HCT116 (cell line): ENCODE measurements around the gene ARVCF. TPM values are rescaled to one million over a fixed set of nuclear protein-coding genes. Genes with fewer than 3 reads are reported as not detected.

Source experiments
- ATAC-seq: fragments of 200-7000 bp; cut with Tn5 transposase; 2 replicates; pipeline ENCODE4 v1.9.1; 2020; ENCODE audit warnings: mild to moderate bottlenecking, moderate library complexity
- BruUV-seq: library from RNA; stranded (reverse); fragments of 400-500 nt; replicated peaks from 2 replicates; lab custom pipeline; 2021; lab: Mats Ljungman, UMichigan
- CTCF ChIA-PET: fragments of 300-600 bp; sonication (Branson Sonifier 250); formaldehyde crosslinking; loops from one replicate; lab custom pipeline; 2021; ENCODE audit warnings: antibody characterized with exemption; lab: Charles Lee
- POLR2A ChIA-PET: fragments of 300-600, 350-600 bp; sonication (Branson Sonifier 250); formaldehyde crosslinking; loops from one replicate; lab custom pipeline; 2021; ENCODE audit warnings: antibody characterized with exemption; lab: Charles Lee
- RAD21 ChIA-PET, 2 experiments: fragments of 300-600 bp; sonication (Branson Sonifier 250); formaldehyde crosslinking; loops; one replicate each; lab custom pipeline; 2023; ENCODE audit warnings: low total read pairs in 2 of 2; ENCODE audit not compliant: uncharacterized antibody in 2 of 2, unreplicated experiment in 2 of 2, low non-redundant PET in 1 of 2; lab: Charles Lee
- DNase-seq: peaks from one replicate; pipeline ENCODE4 v3.0.0-alpha.2; 2010; ENCODE audit warnings: low read depth, low spot score
- H2AFZ ChIP-seq: fragments of 200-600 bp; shearing (Covaris generic), sonication (generic); 2 replicates; pipeline ENCODE4 v1.6.1; 2017; ENCODE audit warnings: low read depth, mixed run types, mixed read lengths, antibody characterized with exemption, low read length; ENCODE audit not compliant: poor library complexity, severe bottlenecking
- H3K27ac ChIP-seq: 2 replicates; pipeline ENCODE4 v1.5.1; 2012; ENCODE audit warnings: low read depth, low read length
- H3K27me3 ChIP-seq: fragments of 200-600 bp; sonication (generic); 2 replicates; pipeline ENCODE4 v1.6.1; 2016; ENCODE audit warnings: mixed run types, low read length, mixed read lengths; ENCODE audit not compliant: insufficient read depth
- H3K36me3 ChIP-seq, 2 experiments: fragments of 200-500 bp in 1 of 2; fragments of 200-600 bp in 1 of 2; sonication (Bioruptor generic) in 1 of 2; sonication (generic) in 1 of 2; 2 replicates each; pipeline versions ENCODE4 v1.5.1 to v1.6.1; 2014 to 2016; ENCODE audit warnings: low read length in 2 of 2, inconsistent platforms in 1 of 2, mixed read lengths in 1 of 2, mixed run types in 1 of 2; ENCODE audit not compliant: insufficient read depth in 2 of 2, control insufficient read depth in 1 of 2
- H3K4me1 ChIP-seq, 2 experiments: fragments of 200-600 bp in 1 of 2; sonication (generic) in 1 of 2; 2 replicates each; pipeline versions ENCODE4 v1.5.1 to v1.6.1; 2012 to 2017; ENCODE audit warnings: low read length in 2 of 2, inconsistent platforms in 1 of 2, mild to moderate bottlenecking in 1 of 2, mixed read lengths in 1 of 2, mixed run types in 1 of 2, moderate library complexity in 1 of 2; ENCODE audit not compliant: insufficient read depth in 2 of 2, control insufficient read depth in 1 of 2
- H3K4me2 ChIP-seq: fragments of 200-600 bp; sonication (generic); 2 replicates; pipeline ENCODE4 v1.6.1; 2017; ENCODE audit warnings: mixed run types, low read length, mixed read lengths
- H3K4me3 ChIP-seq, 2 experiments: fragments of 200-600 bp in 1 of 2; sonication (generic) in 1 of 2; replicated peaks in 1 of 2; 2 replicates each; pipeline ENCODE4 v1.5.1; 2011 to 2016; ENCODE audit warnings: low read length in 2 of 2, control low read depth in 1 of 2, low read depth in 1 of 2, mild to moderate bottlenecking in 1 of 2, mixed read lengths in 1 of 2, mixed run types in 1 of 2
- H3K79me2 ChIP-seq: fragments of 200-600 bp; sonication (generic); 2 replicates; pipeline ENCODE4 v1.6.1; 2017; ENCODE audit warnings: mild to moderate bottlenecking, mixed run types, low read length, moderate library complexity, mixed read lengths; ENCODE audit not compliant: insufficient read depth
- H3K9ac ChIP-seq: fragments of 200-600 bp; sonication (generic); 2 replicates; pipeline ENCODE4 v1.6.1; 2016; ENCODE audit warnings: low read length, mixed read lengths
- H3K9me2 ChIP-seq: fragments of 200-600 bp; sonication (generic), shearing (Covaris generic); 2 replicates; pipeline ENCODE4 v1.6.1; 2017; ENCODE audit warnings: mixed run types, mild to moderate bottlenecking, moderate library complexity; ENCODE audit not compliant: insufficient read depth
- H3K9me3 ChIP-seq, 2 experiments: fragments of 200-500 bp in 1 of 2; fragments of 200-600 bp in 1 of 2; sonication (Bioruptor generic) in 1 of 2; sonication (generic) in 1 of 2; 2 replicates each; pipeline ENCODE4 v1.6.1; 2014 to 2017; ENCODE audit warnings: low read length in 2 of 2, mixed read lengths in 2 of 2, inconsistent platforms in 1 of 2, low read depth in 1 of 2, mild to moderate bottlenecking in 1 of 2, mixed run types in 1 of 2, moderate library complexity in 1 of 2; ENCODE audit not compliant: control insufficient read depth in 1 of 2, insufficient read depth in 1 of 2
- H4K20me1 ChIP-seq: fragments of 200-600 bp; sonication (generic), shearing (Covaris generic); 2 replicates; pipeline ENCODE4 v1.6.1; 2017; ENCODE audit warnings: mixed run types, mild to moderate bottlenecking, moderate library complexity; ENCODE audit not compliant: insufficient read depth
- CBX3 ChIP-seq: IDR thresholded peaks from 2 replicates; pipeline ENCODE4 v1.6.1; 2012; ENCODE audit warnings: low read depth
- EGR1 ChIP-seq: IDR thresholded peaks from 2 replicates; pipeline ENCODE4 v1.6.1; 2012; ENCODE audit warnings: low read depth
- EZH2phosphoT487 ChIP-seq: fragments of 200-600 bp; IDR thresholded peaks from 2 replicates; pipeline ENCODE4 v1.6.1; 2018; ENCODE audit warnings: antibody characterized with exemption, borderline replicate concordance
- POLR2A ChIP-seq: IDR thresholded peaks from 2 replicates; pipeline ENCODE4 v1.7.0; 2011; ENCODE audit warnings: borderline replicate concordance; ENCODE audit not compliant: insufficient read depth, insufficient read length; ENCODE audit errors: extremely low read depth
- POLR2AphosphoS5 ChIP-seq: IDR thresholded peaks from 2 replicates; pipeline ENCODE4 v1.6.1; 2011; ENCODE audit warnings: mild to moderate bottlenecking, low read depth, low read length, moderate library complexity
- RAD21 ChIP-seq: IDR thresholded peaks from 2 replicates; pipeline ENCODE4 v1.6.1; 2012; ENCODE audit warnings: low read depth, mild to moderate bottlenecking
- SRF ChIP-seq: IDR thresholded peaks from 2 replicates; pipeline ENCODE4 v1.6.1; 2012; ENCODE audit warnings: low read depth
- TCF7L2 ChIP-seq: IDR thresholded peaks from 2 replicates; pipeline ENCODE4 v1.7.0; 2011; ENCODE audit warnings: borderline replicate concordance, inconsistent platforms; ENCODE audit not compliant: insufficient read depth, insufficient read length; ENCODE audit errors: extremely low read depth
- YY1 ChIP-seq: IDR thresholded peaks from 2 replicates; pipeline ENCODE4 v1.6.1; 2011; ENCODE audit warnings: low read length, low read depth, moderate library complexity, mild to moderate bottlenecking; ENCODE audit not compliant: insufficient replicate concordance; ENCODE audit errors: extremely low read depth
- ZBTB33 ChIP-seq: IDR thresholded peaks from 2 replicates; pipeline ENCODE4 v1.6.1; 2011; ENCODE audit warnings: mild to moderate bottlenecking, low read length, moderate library complexity; ENCODE audit not compliant: insufficient replicate concordance; ENCODE audit errors: extremely low read depth
- ZNF274 ChIP-seq: fragments of 200-500 bp; sonication (Bioruptor generic); IDR thresholded peaks from 2 replicates; pipeline ENCODE4 v1.6.1; 2014; ENCODE audit warnings: mild to moderate bottlenecking, low read depth, low read length, inconsistent platforms
- intact Hi-C: fragments of 100-400 bp; cut with micrococcal nuclease; formaldehyde crosslinking; loops from 2 replicates; pipeline ENCODE4 v1.10.0; 2022
- total RNA-seq: library from RNA; stranded (reverse); gene quantifications from one replicate; pipeline ENCODE4 v1.2.1, GENCODE V29; 2021; ENCODE audit not compliant: unreplicated experiment

ARVCF gene
- total RNA-seq, 1 experiment from 2014 or later, result 42.8 TPM

GRCh38 chr22:20058989-20059770 lies 42.6 kb upstream of the ARVCF start (continued):
- TF ChIP-seq POLR2AphosphoS5 (no peak), YY1 (no peak), ZNF274 (no peak), CBX3 (no peak), POLR2A (no peak), TCF7L2 (no peak), EGR1 (no peak)

GRCh38 chr22:20057596-20058268 lies 41.1 kb upstream of the ARVCF start:
- ATAC-seq, result no peak
- intact Hi-C loops, result no loop called here
- Histone ChIP-seq H4K20me1 (no peaks in the 10 kb centered on the region), H2AFZ (no peak overlapping the region), H3K9me2 (no peaks in the 10 kb centered on the region), H3K4me1 (peaks cover 4 to 19% of the 10 kb centered on the region in 2 experiments), H3K27ac (no peak overlapping the region), H3K9ac (no peak overlapping the region), H3K36me3 (peaks cover 0 to 3% of the 10 kb centered on the region in 2 experiments; a peak in 2 of 4 replicates), H3K4me2 (no peak overlapping the region), H3K9me3 (no peaks in the 10 kb centered on the region), H3K4me3 (no peak overlapping the region), H3K27me3 (no peaks in the 10 kb centered on the region), H3K79me2 (no peaks in the 10 kb centered on the region)
- BruUV-seq, result no TSS peak
- no peak for DNase-seq
- POLR2A ChIA-PET, result no interaction called here
- RAD21 ChIA-PET, result no interaction called here
- no peak for TF ChIP-seq ZNF274
- no peak for TF ChIP-seq SRF
- no peak for TF ChIP-seq CBX3
- no peak for TF ChIP-seq RAD21
- TF ChIP-seq EZH2phosphoT487, result no peak
- TF ChIP-seq ZBTB33, result no peak
- CTCF ChIA-PET, result no interaction called here
